HepG2 (cell line): ENCODE results near the gene ANKRD29. TPM values are rescaled to one million over a fixed set of nuclear protein-coding genes. Genes with fewer than 3 reads are reported as not detected.

Experiments used
- ATAC-seq: fragments of 200-7000 bp; cut with Tn5 transposase; 3 replicates; pipeline ENCODE4 v1.9.1; 2020; ENCODE audit warnings: mild to moderate bottlenecking, moderate library complexity
- BruUV-seq: library from RNA; stranded (reverse); fragments of 400-500 nt; replicated peaks from 2 replicates; lab custom pipeline; 2021; lab: Mats Ljungman, UMichigan
- CTCF ChIA-PET: fragments of 300-600 bp; formaldehyde crosslinking; extraction: SDS; loops from one replicate; lab custom pipeline; 2021; ENCODE audit warnings: low total read pairs, inconsistent platforms, low intra/inter-chr PET ratio; lab: Yijun Ruan, JAX
- POLR2A ChIA-PET: fragments of 350-600 bp; sonication (Branson Sonifier 250); formaldehyde crosslinking; loops from one replicate; lab custom pipeline; 2020; ENCODE audit warnings: antibody characterized with exemption, inconsistent platforms; lab: Yijun Ruan, JAX
- DNase-seq: peaks from one replicate; pipeline ENCODE4 v3.0.0-alpha.2; 2015; ENCODE audit warnings: low spot score
- FAIRE-seq: peaks from 3 replicates; lab custom pipeline; 2011; peaks lifted over from hg19 to GRCh38; lab: Jason Lieb, UNC
- H2AFZ ChIP-seq: one replicate; pipeline ENCODE4 v1.6.1; 2011; ENCODE audit warnings: low read length, inconsistent platforms
- H3K27ac ChIP-seq: fragments of 300-600 bp; 3 replicates; pipeline ENCODE4 v1.8.0; 2011; ENCODE audit warnings: mixed run types, mild to moderate bottlenecking, mixed read lengths, low read length, inconsistent platforms; ENCODE audit not compliant: insufficient read depth; ENCODE audit errors: extremely low read length
- H3K27me3 ChIP-seq, 2 experiments: fragments of 200-600 bp in 1 of 2; 2 replicates in 1 of 2; 3 replicates in 1 of 2; pipeline versions ENCODE4 v1.6.0 to v1.8.0; 2011; ENCODE audit warnings: low read length in 2 of 2, mild to moderate bottlenecking in 2 of 2, moderate library complexity in 2 of 2, inconsistent platforms in 1 of 2; ENCODE audit not compliant: insufficient read depth in 2 of 2, control insufficient read depth in 1 of 2
- H3K36me3 ChIP-seq, 2 experiments: fragments of 200-600 bp in 1 of 2; replicated peaks in 1 of 2; 2 replicates in 1 of 2; 3 replicates in 1 of 2; pipeline versions ENCODE4 v1.5.1 to v1.8.0; 2011; ENCODE audit warnings: low read length in 2 of 2, inconsistent platforms in 1 of 2; ENCODE audit not compliant: insufficient read depth in 2 of 2, control insufficient read depth in 1 of 2
- H3K4me1 ChIP-seq: 2 replicates; pipeline ENCODE4 v1.5.1; 2012; ENCODE audit warnings: low read length, inconsistent platforms; ENCODE audit not compliant: insufficient read depth
- H3K4me2 ChIP-seq: 2 replicates; pipeline ENCODE4 v1.6.0; 2011; ENCODE audit warnings: low read depth, low read length, inconsistent platforms
- H3K4me3 ChIP-seq, 3 experiments: fragments of 200-600 bp in 1 of 3; sonication (generic), shearing (Covaris generic) in 1 of 3; replicated peaks in 1 of 3; 2 replicates each; pipeline ENCODE4 v1.5.1; 2011 to 2016; ENCODE audit warnings: low read length in 3 of 3, inconsistent platforms in 2 of 3, low read depth in 2 of 3, mild to moderate bottlenecking in 2 of 3, control low read depth in 1 of 3, mixed read lengths in 1 of 3; ENCODE audit not compliant: insufficient read depth in 1 of 3
- H3K79me2 ChIP-seq: one replicate; pipeline ENCODE4 v1.6.1; 2011; ENCODE audit warnings: low read length, inconsistent platforms; ENCODE audit not compliant: insufficient read depth
- H3K9ac ChIP-seq: 2 replicates; pipeline ENCODE4 v1.6.0; 2011; ENCODE audit warnings: mild to moderate bottlenecking, low read depth, low read length, inconsistent platforms; ENCODE audit not compliant: insufficient read depth
- H3K9me3 ChIP-seq: 2 replicates; pipeline ENCODE4 v1.5.1; 2012; ENCODE audit warnings: mild to moderate bottlenecking, low read length
- H4K20me1 ChIP-seq: 2 replicates; pipeline ENCODE4 v1.6.0; 2011; ENCODE audit warnings: inconsistent platforms, mild to moderate bottlenecking, low read length, moderate library complexity; ENCODE audit not compliant: insufficient read depth
- BORCS8-MEF2B ChIP-seq: sonication (generic); formaldehyde crosslinking; IDR thresholded peaks from 2 replicates; pipeline ENCODE4 v1.8.0; 2022; ENCODE audit warnings: mild to moderate bottlenecking, missing genetic modification reagents
- CCDC6 ChIP-seq: sonication (generic); formaldehyde crosslinking; IDR thresholded peaks from 2 replicates; pipeline ENCODE4 v1.8.1; 2022; ENCODE audit warnings: mild to moderate bottlenecking, missing genetic modification reagents, moderate library complexity
- HNRNPUL1 ChIP-seq: fragments of 200-400 bp; formaldehyde crosslinking; IDR thresholded peaks from 2 replicates; pipeline ENCODE4 v1.6.1; 2017; ENCODE audit warnings: low read depth, mild to moderate bottlenecking, low read length, moderate library complexity
- KLF12 ChIP-seq: sonication (generic); formaldehyde crosslinking; IDR thresholded peaks from 2 replicates; pipeline ENCODE4 v1.4.0; 2020; ENCODE audit warnings: missing genetic modification reagents, borderline replicate concordance
- ZBTB42 ChIP-seq: sonication (generic); formaldehyde crosslinking; IDR thresholded peaks from 2 replicates; pipeline ENCODE4 v1.5.0; 2020; ENCODE audit warnings: mild to moderate bottlenecking, missing genetic modification reagents
- ZNF136 ChIP-seq: sonication (generic); formaldehyde crosslinking; IDR thresholded peaks from 2 replicates; pipeline ENCODE4 v1.8.1; 2022; ENCODE audit warnings: low read depth, mild to moderate bottlenecking, moderate library complexity, missing genetic modification reagents
- ZNF224 ChIP-seq: sonication (generic); formaldehyde crosslinking; IDR thresholded peaks from 2 replicates; pipeline ENCODE4 v1.5.0; 2020; ENCODE audit warnings: mild to moderate bottlenecking, missing genetic modification reagents
- ZNF225 ChIP-seq: sonication (generic); formaldehyde crosslinking; IDR thresholded peaks from 2 replicates; pipeline ENCODE4 v1.4.0; 2020; ENCODE audit warnings: mild to moderate bottlenecking, missing genetic modification reagents
- ZNF432 ChIP-seq: sonication (generic); formaldehyde crosslinking; IDR thresholded peaks from 2 replicates; pipeline ENCODE4 v1.5.0; 2020; ENCODE audit warnings: missing genetic modification reagents, mild to moderate bottlenecking, borderline replicate concordance
- WGBS: methylation state at CpG from one replicate; pipeline ENCODE4 v1.1.6; 2017; ENCODE audit warnings: low lambda C conversion rate; 5-methylcytosine and 5-hydroxymethylcytosine counted together
- in situ Hi-C: cut with HindIII; loops from 2 replicates; pipeline ENCODE4 v1.10.0; 2017; ENCODE audit warnings: low pct_unique_long_range_greater_than_20kb; ENCODE audit not compliant: extremely low pct_ligation_motif_present
- intact Hi-C: fragments of 100-400 bp; cut with micrococcal nuclease; formaldehyde crosslinking; loops from one replicate; pipeline ENCODE4 v1.10.0; 2022; ENCODE audit not compliant: unreplicated experiment
- polyA plus RNA-seq, 8 experiments: library from polyadenylated mRNA; depleted of rRNA in 3 of 8; stranded (reverse) in 7 of 8; unstranded in 1 of 8; fragments of >200 nt; fragmentation: Illumina TruSeq in 4 of 8; extraction: Trizol in 4 of 8; gene quantifications; 2 replicates each; pipeline versions ENCODE4 v1.2.1 to v1.2.3, GENCODE V29; 2011 to 2016; ENCODE audit warnings: low read depth in 4 of 8, missing spikeins in 1 of 8, mixed read lengths in 1 of 8; ENCODE audit not compliant: insufficient read depth in 1 of 8
- total RNA-seq, 5 experiments: library from RNA; depleted of rRNA; stranded (reverse); fragments of >200 nt; fragmentation: Illumina TruSeq; extraction: Trizol; gene quantifications; 2 replicates each; pipeline ENCODE4 v1.2.3, GENCODE V29; 2016; ENCODE audit warnings: low read depth in 1 of 5
- TF ChIP-seq, protein P1 (sequence below): IDR thresholded peaks from 2 replicates; pipeline ENCODE4 v1.6.1; 2016
- TF ChIP-seq, protein P2 (sequence below): sonication (generic); formaldehyde crosslinking; IDR thresholded peaks from 2 replicates; pipeline ENCODE4 v1.5.0; 2020; ENCODE audit warnings: missing genetic modification reagents
- TF ChIP-seq, protein P3 (sequence below): IDR thresholded peaks from 2 replicates; pipeline ENCODE4 v1.6.1; 2018; ENCODE audit warnings: missing genetic modification reagents
- TF ChIP-seq, protein P4 (sequence below): sonication (generic); formaldehyde crosslinking; IDR thresholded peaks from 2 replicates; pipeline ENCODE4 v1.4.0; 2020; ENCODE audit warnings: missing genetic modification reagents
- TF ChIP-seq, protein P5 (sequence below): sonication (generic); formaldehyde crosslinking; IDR thresholded peaks from 2 replicates; pipeline ENCODE4 v1.5.0; 2020; ENCODE audit warnings: mild to moderate bottlenecking, missing genetic modification reagents

Gene ANKRD29
- total and polyA plus RNA-seq, 2 of the 13 experiments (the other 11 are each of a cell fraction or from before 2014, with no cell fraction given), result not detected

DNA sequence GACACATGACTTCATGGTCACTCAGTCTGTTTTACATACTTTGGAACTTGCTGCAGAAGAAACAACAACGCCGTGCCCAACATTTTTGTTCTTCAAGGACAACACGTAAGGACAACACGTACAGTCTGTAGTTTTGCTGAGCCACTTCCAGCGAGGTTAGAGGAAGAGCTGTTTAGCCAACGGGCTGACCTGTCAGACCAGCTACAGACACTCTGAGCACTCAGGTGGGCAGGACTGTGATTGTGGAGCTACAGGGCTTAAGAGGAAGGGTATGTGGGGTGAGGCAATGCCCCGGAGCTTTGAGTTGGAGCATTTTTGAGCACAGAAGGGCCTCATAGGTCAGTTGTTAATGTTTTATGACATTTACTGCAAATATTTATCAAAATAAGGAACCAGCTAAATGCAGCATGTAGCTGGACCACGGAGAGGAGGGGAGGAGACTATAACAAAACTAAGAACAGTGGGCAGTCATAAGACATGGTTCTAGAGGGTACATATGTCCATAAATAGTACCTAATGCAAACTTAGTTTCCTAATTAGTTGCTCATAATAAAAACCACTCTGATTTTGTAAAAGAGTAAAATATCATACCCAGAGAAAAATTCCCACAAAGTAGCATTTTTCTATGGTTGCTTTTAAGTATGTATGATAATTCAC lies 50.1 kb downstream of the ANKRD29 start (continued):
- TF ChIP-seq, protein P1, sequence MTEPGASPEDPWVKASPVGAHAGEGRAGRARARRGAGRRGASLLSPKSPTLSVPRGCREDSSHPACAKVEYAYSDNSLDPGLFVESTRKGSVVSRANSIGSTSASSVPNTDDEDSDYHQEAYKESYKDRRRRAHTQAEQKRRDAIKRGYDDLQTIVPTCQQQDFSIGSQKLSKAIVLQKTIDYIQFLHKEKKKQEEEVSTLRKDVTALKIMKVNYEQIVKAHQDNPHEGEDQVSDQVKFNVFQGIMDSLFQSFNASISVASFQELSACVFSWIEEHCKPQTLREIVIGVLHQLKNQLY (CRISPR knock-in tag), result no peak
- TF ChIP-seq ZNF224 (no peak), CCDC6 (CRISPR knock-in tag) (no peak), BORCS8-MEF2B (no peak), HNRNPUL1 (no peak), ZNF136 (no peak)
- TF ChIP-seq, protein P2, sequence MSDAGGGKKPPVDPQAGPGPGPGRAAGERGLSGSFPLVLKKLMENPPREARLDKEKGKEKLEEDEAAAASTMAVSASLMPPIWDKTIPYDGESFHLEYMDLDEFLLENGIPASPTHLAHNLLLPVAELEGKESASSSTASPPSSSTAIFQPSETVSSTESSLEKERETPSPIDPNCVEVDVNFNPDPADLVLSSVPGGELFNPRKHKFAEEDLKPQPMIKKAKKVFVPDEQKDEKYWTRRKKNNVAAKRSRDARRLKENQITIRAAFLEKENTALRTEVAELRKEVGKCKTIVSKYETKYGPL (CRISPR knock-in tag), result no peak
- TF ChIP-seq, protein P3, sequence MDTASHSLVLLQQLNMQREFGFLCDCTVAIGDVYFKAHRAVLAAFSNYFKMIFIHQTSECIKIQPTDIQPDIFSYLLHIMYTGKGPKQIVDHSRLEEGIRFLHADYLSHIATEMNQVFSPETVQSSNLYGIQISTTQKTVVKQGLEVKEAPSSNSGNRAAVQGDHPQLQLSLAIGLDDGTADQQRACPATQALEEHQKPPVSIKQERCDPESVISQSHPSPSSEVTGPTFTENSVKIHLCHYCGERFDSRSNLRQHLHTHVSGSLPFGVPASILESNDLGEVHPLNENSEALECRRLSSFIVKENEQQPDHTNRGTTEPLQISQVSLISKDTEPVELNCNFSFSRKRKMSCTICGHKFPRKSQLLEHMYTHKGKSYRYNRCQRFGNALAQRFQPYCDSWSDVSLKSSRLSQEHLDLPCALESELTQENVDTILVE (CRISPR knock-in tag), result no peak
- TF ChIP-seq, all 625 proteins: peak for 0

DNA sequence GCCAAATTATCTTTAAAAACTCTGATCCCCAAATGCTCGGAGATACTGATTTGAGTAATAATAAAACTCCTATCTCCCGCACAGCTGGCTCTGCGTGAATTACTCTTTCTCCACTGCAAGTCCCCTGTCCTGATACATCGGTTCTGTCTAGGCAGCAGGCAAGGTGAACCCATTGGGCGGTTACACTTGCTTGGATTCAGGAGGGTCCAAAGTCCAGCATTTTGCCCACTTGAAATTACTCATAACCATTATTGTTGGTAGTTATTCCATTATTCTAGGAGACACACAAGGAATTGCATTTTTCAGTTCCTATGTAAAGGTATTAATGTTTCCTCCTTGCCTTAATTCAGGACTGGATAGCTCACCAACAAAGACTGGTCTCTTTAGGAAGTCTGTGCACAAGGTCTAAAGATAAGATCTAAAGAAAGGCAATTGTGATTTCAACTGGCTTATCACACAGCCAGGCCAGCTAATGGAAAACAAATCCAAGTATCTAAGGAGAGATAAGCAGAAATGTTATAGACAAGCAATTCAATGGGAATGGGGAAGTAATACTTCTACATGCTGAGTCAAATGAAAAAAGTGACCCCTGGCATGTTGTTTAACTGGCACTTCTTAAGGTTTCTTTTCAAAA lies 53.2 kb downstream of the ANKRD29 start:
- no TSS peak for BruUV-seq
- Histone ChIP-seq H3K27me3 (no peaks in the 10 kb centered on the region), H3K4me1 (peaks cover 52% of the 10 kb centered on the region), H3K79me2 (no peaks in the 10 kb centered on the region), H2AFZ (no peak overlapping the region), H3K27ac (no peak overlapping the region), H3K4me3 (no peak overlapping the region), H3K9ac (no peak overlapping the region), H4K20me1 (no peaks in the 10 kb centered on the region), H3K36me3 (no peaks in the 10 kb centered on the region), H3K9me3 (no peaks in the 10 kb centered on the region), H3K4me2 (no peak overlapping the region)
- 62% methylated on average over 5 of the region's 5 CpGs for WGBS
- POLR2A ChIA-PET, result no interaction called here
- CTCF ChIA-PET, result no interaction called here
- DNase-seq (no peak), ATAC-seq (no peak), FAIRE-seq (no peak)
- intact Hi-C loops, result no loop called here
- in situ Hi-C loops, result no loop called here
- TF ChIP-seq ZBTB42 (no peak), KLF12 (CRISPR knock-in tag) (no peak), ZNF225 (CRISPR knock-in tag) (no peak), ZNF432 (CRISPR knock-in tag) (no peak)
- TF ChIP-seq, protein P4, sequence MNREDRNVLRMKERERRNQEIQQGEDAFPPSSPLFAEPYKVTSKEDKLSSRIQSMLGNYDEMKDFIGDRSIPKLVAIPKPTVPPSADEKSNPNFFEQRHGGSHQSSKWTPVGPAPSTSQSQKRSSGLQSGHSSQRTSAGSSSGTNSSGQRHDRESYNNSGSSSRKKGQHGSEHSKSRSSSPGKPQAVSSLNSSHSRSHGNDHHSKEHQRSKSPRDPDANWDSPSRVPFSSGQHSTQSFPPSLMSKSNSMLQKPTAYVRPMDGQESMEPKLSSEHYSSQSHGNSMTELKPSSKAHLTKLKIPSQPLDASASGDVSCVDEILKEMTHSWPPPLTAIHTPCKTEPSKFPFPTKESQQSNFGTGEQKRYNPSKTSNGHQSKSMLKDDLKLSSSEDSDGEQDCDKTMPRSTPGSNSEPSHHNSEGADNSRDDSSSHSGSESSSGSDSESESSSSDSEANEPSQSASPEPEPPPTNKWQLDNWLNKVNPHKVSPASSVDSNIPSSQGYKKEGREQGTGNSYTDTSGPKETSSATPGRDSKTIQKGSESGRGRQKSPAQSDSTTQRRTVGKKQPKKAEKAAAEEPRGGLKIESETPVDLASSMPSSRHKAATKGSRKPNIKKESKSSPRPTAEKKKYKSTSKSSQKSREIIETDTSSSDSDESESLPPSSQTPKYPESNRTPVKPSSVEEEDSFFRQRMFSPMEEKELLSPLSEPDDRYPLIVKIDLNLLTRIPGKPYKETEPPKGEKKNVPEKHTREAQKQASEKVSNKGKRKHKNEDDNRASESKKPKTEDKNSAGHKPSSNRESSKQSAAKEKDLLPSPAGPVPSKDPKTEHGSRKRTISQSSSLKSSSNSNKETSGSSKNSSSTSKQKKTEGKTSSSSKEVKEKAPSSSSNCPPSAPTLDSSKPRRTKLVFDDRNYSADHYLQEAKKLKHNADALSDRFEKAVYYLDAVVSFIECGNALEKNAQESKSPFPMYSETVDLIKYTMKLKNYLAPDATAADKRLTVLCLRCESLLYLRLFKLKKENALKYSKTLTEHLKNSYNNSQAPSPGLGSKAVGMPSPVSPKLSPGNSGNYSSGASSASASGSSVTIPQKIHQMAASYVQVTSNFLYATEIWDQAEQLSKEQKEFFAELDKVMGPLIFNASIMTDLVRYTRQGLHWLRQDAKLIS (CRISPR knock-in tag), result no peak
- TF ChIP-seq, protein P5, sequence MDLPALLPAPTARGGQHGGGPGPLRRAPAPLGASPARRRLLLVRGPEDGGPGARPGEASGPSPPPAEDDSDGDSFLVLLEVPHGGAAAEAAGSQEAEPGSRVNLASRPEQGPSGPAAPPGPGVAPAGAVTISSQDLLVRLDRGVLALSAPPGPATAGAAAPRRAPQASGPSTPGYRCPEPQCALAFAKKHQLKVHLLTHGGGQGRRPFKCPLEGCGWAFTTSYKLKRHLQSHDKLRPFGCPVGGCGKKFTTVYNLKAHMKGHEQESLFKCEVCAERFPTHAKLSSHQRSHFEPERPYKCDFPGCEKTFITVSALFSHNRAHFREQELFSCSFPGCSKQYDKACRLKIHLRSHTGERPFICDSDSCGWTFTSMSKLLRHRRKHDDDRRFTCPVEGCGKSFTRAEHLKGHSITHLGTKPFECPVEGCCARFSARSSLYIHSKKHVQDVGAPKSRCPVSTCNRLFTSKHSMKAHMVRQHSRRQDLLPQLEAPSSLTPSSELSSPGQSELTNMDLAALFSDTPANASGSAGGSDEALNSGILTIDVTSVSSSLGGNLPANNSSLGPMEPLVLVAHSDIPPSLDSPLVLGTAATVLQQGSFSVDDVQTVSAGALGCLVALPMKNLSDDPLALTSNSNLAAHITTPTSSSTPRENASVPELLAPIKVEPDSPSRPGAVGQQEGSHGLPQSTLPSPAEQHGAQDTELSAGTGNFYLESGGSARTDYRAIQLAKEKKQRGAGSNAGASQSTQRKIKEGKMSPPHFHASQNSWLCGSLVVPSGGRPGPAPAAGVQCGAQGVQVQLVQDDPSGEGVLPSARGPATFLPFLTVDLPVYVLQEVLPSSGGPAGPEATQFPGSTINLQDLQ (CRISPR knock-in tag), result no peak
